ENCODE measurements around the gene SH2D5. TPM values are rescaled to one million over a fixed set of nuclear protein-coding genes. Genes with fewer than 3 reads are reported as not detected.
"Not testable (repeated sequence)": the region's sequence is repeated elsewhere in the genome, so short reads cannot be mapped to it uniquely, and the experiment has no call there.

The SH2D5 gene
- polyA plus RNA-seq, 4 donors = 0.76 to 2.0 (median 1.3) TPM

GRCh38 chr1:20698195-20698910 is 34.1 kb downstream of the SH2D5 start:
- no peak for DNase-seq (ENCODE audit: low read depth in 4 of 4, low spot score in 2 of 4)

DNA sequence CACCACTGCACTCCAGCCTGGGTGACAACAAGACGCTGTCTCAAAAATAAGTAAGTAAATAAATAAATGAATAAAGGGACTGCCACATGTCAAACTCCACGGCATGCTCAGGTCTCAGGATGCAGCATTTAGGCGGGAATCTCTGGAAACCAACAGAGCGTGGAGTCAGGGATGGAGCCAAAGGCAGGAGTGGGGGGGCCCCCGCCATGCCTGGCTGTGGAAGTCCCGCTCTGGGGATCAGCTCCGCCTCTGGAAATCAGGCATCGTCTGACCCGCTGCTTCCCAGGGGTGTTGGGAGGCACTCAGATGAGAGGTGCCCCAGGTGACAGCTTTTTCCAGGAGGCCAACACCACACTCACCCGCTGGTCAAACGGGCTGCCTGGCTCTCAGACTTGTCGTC is 34.9 kb downstream of the SH2D5 start:
- DNase-seq (ENCODE audit: low read depth in 4 of 4, low spot score in 2 of 4) = no peak

- DNase-seq (ENCODE audit: low read depth in 4 of 4, low spot score in 2 of 4) = peak; percentile 72 to 82 (median 82)
Observed at GRCh38 chr1:20696397-20697333, 35.8 kb downstream of the SH2D5 start.

DNA sequence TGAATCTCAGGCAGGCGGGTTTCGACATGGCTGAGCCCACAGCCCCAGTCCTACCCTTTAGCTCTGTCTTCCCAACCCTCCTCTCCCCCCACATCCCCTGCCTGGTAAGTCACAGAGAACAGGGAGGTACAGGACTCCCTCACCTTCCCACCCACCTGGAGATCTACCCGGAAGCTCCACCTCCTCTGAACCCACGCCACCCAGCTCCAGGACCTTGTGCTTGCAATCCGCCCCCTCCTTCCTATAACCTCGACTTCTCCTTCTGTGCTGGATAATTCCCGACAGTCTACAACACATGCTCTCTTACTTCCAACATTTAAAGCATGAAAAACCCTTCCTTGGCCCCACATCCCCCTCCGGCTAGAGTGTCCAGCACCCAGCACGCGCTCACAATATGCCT is 37.0 kb downstream of the SH2D5 start:
- no peak for DNase-seq (ENCODE audit: low read depth in 4 of 4, low spot score in 2 of 4)

GRCh38 chr1:20693623-20694022 is 38.9 kb downstream of the SH2D5 start:
- no peak for DNase-seq (ENCODE audit: low read depth in 4 of 4, low spot score in 2 of 4)

DNA sequence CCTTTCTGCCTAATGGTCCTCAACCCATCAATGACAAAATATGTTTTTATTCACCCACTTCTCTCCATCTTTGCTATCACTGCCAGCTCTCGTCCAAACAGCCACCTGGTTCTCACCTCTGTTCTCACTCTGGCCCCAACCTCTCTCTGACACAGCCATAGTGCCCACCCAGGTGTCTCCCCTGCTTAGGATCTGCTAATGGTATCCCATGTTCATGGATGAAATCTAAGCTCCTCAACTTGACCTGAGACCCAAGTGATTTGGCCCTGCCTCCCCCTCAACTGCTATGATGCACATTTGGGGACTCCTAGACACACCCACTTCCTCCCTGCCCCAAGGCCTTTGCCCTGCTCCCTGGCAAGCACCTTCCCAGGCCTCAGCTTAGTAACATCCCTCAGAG is 40.6 kb downstream of the SH2D5 start:
- DNase-seq (ENCODE audit: low read depth in 4 of 4, low spot score in 2 of 4) = no peak

DNA sequence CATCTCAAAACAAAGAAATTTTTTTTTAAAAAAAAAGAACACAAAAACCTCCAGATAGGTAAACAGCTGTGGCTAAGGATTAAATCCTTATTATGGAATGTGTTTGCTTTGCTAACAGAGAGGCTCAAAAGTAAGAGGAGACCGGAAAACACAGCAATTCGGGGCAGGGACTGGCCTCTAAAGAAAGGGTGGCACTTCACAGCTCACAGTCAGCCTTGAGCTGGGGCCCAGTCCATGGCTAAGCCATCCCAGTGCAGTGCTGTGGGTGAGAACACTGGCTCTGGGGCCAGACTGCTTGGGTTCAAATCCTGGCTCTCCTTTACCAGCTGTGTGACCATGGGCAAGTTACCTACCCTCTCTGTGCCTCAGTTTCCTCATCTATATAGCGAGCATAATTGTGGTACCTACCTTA is 42.9 kb downstream of the SH2D5 start:
- no peak for DNase-seq (ENCODE audit: low read depth in 4 of 4, low spot score in 2 of 4)

DNA sequence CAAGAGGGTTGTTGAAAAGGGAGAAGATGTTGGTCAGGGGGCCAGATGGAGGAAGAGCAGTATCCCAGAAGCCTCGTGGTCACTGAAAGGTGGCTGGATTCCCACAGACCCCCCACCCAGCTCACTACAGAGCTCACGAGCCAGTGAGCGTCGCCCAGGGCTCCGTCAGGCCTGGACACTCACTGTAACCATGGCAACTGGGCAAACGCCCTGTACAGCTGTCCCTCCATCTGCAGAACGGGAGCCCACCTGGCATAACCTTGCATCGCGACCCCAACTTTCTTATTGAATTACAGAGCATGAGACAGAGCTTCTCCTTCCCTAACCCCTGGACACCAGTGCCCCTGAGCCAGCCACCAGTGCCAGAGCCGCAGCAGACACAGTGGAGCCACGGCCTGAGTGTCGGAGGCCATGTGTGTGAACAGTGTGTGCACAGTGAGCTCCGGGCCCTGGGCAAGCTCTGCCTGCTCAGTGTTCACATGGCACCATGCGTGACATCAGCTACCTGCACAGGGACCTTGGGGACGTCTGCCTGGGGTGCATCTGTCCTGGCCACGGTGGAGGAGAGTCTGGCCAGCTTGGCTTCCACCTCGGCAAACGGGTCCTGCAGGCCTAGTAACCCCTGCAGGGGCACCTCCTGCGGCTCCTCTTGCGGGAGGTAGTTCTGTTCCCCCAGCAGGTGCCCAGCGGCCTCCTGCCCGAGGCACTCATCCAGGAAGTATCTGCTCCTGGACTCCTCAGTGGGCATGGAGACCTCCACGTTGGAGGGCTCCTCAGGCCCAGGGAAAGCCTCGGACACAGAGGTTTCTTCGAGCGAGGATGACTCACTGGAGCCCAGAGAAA is 45.4 kb downstream of the SH2D5 start:
- DNase-seq (ENCODE audit: low read depth in 4 of 4, low spot score in 2 of 4) = no peak

GRCh38 chr1:20685741-20686140 is 46.8 kb downstream of the SH2D5 start:
- no peak for DNase-seq (ENCODE audit: low read depth in 4 of 4, low spot score in 2 of 4)

DNA sequence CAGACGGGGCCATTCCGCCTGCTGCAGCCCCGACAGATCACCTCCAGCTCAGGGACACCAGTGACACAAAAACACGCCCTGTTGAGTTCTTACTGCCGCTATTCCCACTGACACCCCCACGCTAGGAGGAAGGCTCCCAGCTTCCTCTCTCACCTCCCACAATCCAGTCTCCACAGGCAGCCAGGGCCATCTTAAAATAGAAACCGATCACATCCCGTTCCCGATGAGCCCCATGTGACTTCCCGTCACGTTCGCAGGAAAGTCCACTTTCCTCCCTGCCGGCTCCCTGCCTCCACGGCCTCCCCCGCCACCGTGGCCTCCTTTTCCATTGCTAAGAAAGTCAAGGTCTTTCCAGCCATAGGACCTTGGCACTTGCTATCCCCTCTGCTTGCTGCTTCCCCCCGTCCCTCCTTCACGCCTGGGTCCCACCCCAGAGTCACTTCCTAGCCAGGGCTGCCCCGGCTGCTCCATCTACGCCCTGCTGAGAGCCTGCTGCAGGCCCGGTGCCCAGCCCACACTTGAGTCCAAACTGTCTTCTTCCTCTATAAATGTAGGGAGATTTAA is 47.3 kb downstream of the SH2D5 start:
- DNase-seq (ENCODE audit: low read depth in 4 of 4, low spot score in 2 of 4) = no peak

GRCh38 chr1:20684651-20685050 is 47.9 kb downstream of the SH2D5 start:
- DNase-seq (ENCODE audit: low read depth in 4 of 4, low spot score in 2 of 4) = no peak

DNA sequence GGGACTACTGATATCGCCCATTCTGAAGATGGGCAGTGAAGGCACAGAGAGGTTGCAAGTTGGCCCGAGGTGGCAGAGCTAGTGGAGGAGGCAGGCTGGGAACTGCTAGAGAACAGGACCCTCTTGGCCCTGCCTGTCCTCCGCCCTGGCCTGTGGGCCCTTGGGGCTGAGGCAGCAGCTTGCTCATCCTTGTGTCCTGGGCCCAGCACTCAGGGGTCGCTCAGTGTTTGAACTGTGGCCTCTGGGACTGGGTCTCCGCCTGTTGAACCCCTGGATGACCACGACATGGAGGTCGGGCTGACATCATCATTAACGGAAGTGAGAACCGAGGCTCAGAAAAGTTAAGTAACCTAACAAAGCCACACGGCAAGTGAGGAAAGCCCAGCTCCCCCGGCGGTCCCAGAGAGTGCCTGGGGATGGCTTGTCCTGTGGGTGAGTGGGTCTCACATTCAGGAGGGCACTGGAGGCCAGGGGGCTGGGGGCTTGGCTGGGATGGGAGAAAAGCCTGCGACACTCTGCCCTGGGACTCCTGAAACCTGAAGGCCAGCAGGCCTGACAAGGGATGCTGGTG is 48.4 kb downstream of the SH2D5 start:
- DNase-seq (ENCODE audit: low read depth in 4 of 4, low spot score in 2 of 4) = no peak

GRCh38 chr1:20683614-20684013 is 48.9 kb downstream of the SH2D5 start:
- no peak for DNase-seq (ENCODE audit: low read depth in 4 of 4, low spot score in 2 of 4)

GRCh38 chr1:20682571-20683236 is 49.8 kb downstream of the SH2D5 start:
- no peak for DNase-seq (ENCODE audit: low read depth in 4 of 4, low spot score in 2 of 4)

DNA sequence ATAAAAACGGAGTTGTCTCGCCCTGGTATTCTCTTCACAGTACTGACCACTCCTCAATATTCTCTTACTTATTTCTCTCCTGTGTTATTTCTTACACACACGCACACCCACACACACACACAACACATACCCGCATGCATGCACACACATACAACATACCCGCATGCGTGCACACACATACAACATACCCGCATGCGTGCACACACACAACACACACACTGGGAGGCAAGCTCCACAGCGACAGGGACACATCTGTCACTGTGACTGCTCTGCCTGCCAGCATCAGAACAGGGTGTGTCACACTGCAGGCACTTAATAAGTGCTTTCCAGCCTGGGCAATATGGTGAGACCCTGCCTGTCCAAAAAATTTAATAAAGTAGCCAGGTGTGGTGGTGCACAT is 50.5 kb downstream of the SH2D5 start:
- no peak for DNase-seq (ENCODE audit: low read depth in 4 of 4, low spot score in 2 of 4)

- no peak for DNase-seq (ENCODE audit: low read depth in 4 of 4, low spot score in 2 of 4)
Observed at GRCh38 chr1:20680269-20680668, 52.2 kb downstream of the SH2D5 start.

- DNase-seq (ENCODE audit: low read depth in 4 of 4, low spot score in 2 of 4) = no peak
Observed at GRCh38 chr1:20678599-20678998, 53.9 kb downstream of the SH2D5 start.

GRCh38 chr1:20673626-20674025 is 58.9 kb downstream of the SH2D5 start:
- DNase-seq (ENCODE audit: low read depth in 4 of 4, low spot score in 2 of 4) = not testable (repeated sequence)

DNA sequence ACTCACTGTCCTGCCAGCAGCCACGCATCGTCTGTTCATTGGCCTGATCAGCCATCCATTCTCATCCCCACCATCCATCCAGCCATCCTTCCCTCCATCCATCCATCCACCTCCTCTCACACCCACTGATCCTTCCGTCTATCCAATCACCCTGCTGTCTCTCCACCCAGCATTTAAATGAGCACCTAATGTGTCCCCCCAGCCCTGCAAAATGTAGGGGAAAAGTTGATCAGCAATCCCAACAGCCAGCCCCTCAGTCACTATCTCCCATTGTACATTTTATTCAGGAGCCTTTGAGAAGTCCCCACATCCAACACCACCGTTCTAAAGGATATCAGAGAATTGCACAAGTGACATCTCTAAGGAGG is 60.3 kb downstream of the SH2D5 start:
- no peak for DNase-seq (ENCODE audit: low read depth in 4 of 4, low spot score in 2 of 4)

- DNase-seq (ENCODE audit: low read depth in 4 of 4, low spot score in 2 of 4) = no peak
Observed at GRCh38 chr1:20670936-20671335, 61.6 kb downstream of the SH2D5 start.
